K562 (cell line): Measurements from ENCODE around the gene SFXN3. TPM values are rescaled to one million over a fixed set of nuclear protein-coding genes. Genes with fewer than 3 reads are reported as not detected.

Experiments
- ATAC-seq: fragments of 200-7000 bp; cut with Tn5 transposase; 3 replicates; pipeline ENCODE4 v1.9.1; 2020; ENCODE audit warnings: moderate library complexity
- BruUV-seq: library from RNA; stranded (reverse); fragments of 400-500 nt; replicated peaks from 2 replicates; lab custom pipeline; 2021; lab: Mats Ljungman, UMichigan
- CTCF ChIA-PET: fragments of 300-600 bp; formaldehyde crosslinking; extraction: SDS; loops from one replicate; lab custom pipeline; 2021; ENCODE audit warnings: low intra/inter-chr PET ratio; lab: Yijun Ruan, JAX
- POLR2A ChIA-PET: fragments of 300-600, 350-650 bp; sonication (Branson Sonifier 250); formaldehyde crosslinking; extraction: SDS; loops from one replicate; lab custom pipeline; 2021; ENCODE audit warnings: antibody characterized with exemption, inconsistent platforms; lab: Yijun Ruan, JAX
- DNase-seq, 4 experiments: peaks; one replicate each; pipeline versions ENCODE4 v3.0.0 to v3.0.0-alpha.2; 2011 to 2018; ENCODE audit warnings: low spot score in 3 of 4, mixed read lengths in 3 of 4; ENCODE audit errors: extremely low read depth in 1 of 4
- FAIRE-seq: peaks from 2 replicates; lab custom pipeline; 2011; peaks lifted over from hg19 to GRCh38; lab: Jason Lieb, UNC
- H2AFZ ChIP-seq: 2 replicates; pipeline ENCODE4 v1.6.0; 2011; ENCODE audit warnings: low read depth, low read length, control low read depth, inconsistent platforms
- H3K27ac ChIP-seq: fragments of 200-600 bp; 3 replicates; pipeline ENCODE4 v1.8.0; 2011; ENCODE audit warnings: low read depth, mild to moderate bottlenecking, control low read depth, inconsistent platforms, low read length, moderate library complexity, mixed read lengths; ENCODE audit errors: extremely low read depth
- H3K27me3 ChIP-seq, 2 experiments: fragments of 300-600 bp in 1 of 2; 2 replicates in 1 of 2; 3 replicates in 1 of 2; pipeline versions ENCODE4 v1.6.0 to v1.8.0; 2011; ENCODE audit warnings: inconsistent platforms in 2 of 2, low read length in 2 of 2, mild to moderate bottlenecking in 1 of 2, mixed read lengths in 1 of 2, moderate library complexity in 1 of 2; ENCODE audit not compliant: control insufficient read depth in 2 of 2, insufficient read depth in 2 of 2
- H3K36me3 ChIP-seq: fragments of 300-600 bp; 3 replicates; pipeline ENCODE4 v1.8.0; 2011; ENCODE audit warnings: mild to moderate bottlenecking, low read length, inconsistent platforms; ENCODE audit not compliant: control insufficient read depth, insufficient read depth
- H3K4me1 ChIP-seq, 2 experiments: fragments of 200-600 bp in 1 of 2; replicated peaks in 1 of 2; 2 replicates in 1 of 2; 3 replicates in 1 of 2; pipeline versions ENCODE4 v1.5.1 to v1.8.0; 2011; ENCODE audit warnings: inconsistent platforms in 2 of 2, low read length in 2 of 2, mild to moderate bottlenecking in 1 of 2, mixed read lengths in 1 of 2, moderate library complexity in 1 of 2; ENCODE audit not compliant: control insufficient read depth in 2 of 2, insufficient read depth in 2 of 2
- H3K4me2 ChIP-seq: 2 replicates; pipeline ENCODE4 v1.6.1; 2011; ENCODE audit warnings: low read length, control low read depth, inconsistent platforms, mixed read lengths; ENCODE audit not compliant: insufficient read depth
- H3K4me3 ChIP-seq: fragments of 200-600 bp; sonication (generic), shearing (Covaris generic); 2 replicates; pipeline ENCODE4 v1.5.1; 2016; ENCODE audit warnings: control low read depth, inconsistent platforms
- H3K79me2 ChIP-seq: fragments of 200-600 bp; 3 replicates; pipeline ENCODE4 v1.8.0; 2011; ENCODE audit warnings: low read length, inconsistent platforms; ENCODE audit not compliant: control insufficient read depth, insufficient read depth
- H3K9ac ChIP-seq, 2 experiments: 2 replicates each; pipeline versions ENCODE4 v1.6.0 to v1.6.1; 2011; ENCODE audit warnings: low read depth in 2 of 2, low read length in 2 of 2, control low read depth in 1 of 2, inconsistent platforms in 1 of 2, mild to moderate bottlenecking in 1 of 2, mixed read lengths in 1 of 2; ENCODE audit not compliant: insufficient read depth in 1 of 2
- H3K9me1 ChIP-seq: one replicate; pipeline ENCODE4 v1.6.0; 2011; ENCODE audit warnings: inconsistent platforms, mild to moderate bottlenecking, low read length, moderate library complexity; ENCODE audit not compliant: control insufficient read depth, insufficient read depth
- H3K9me3 ChIP-seq: replicated peaks from 2 replicates; pipeline ENCODE4 v1.5.1; 2011; ENCODE audit warnings: low read depth, low read length, inconsistent platforms; ENCODE audit not compliant: control insufficient read depth, insufficient read depth
- H4K20me1 ChIP-seq: replicated peaks from 2 replicates; pipeline ENCODE4 v1.6.1; 2011; ENCODE audit warnings: low read length, inconsistent platforms, mixed read lengths; ENCODE audit not compliant: control insufficient read depth, insufficient read depth
- BRF1 ChIP-seq: IDR thresholded peaks from 3 replicates; pipeline ENCODE4 v1.6.1; 2011; ENCODE audit warnings: borderline replicate concordance, mild to moderate bottlenecking; ENCODE audit not compliant: insufficient read length; ENCODE audit errors: extremely low read depth
- DPF2 ChIP-seq: fragments of 450-650 bp; IDR thresholded peaks from 2 replicates; pipeline ENCODE4 v1.6.1; 2016
- ETS2 ChIP-seq: IDR thresholded peaks from 2 replicates; pipeline ENCODE4 v1.6.1; 2016; ENCODE audit warnings: borderline replicate concordance, missing genetic modification characterization, mild to moderate bottlenecking, moderate library complexity, missing compliant biosample characterization; ENCODE audit not compliant: poor library complexity, severe bottlenecking
- HDGF ChIP-seq: fragments of 450-650 bp; IDR thresholded peaks from 2 replicates; pipeline ENCODE4 v1.6.1; 2016
- HNRNPUL1 ChIP-seq: fragments of 200-400 bp; formaldehyde crosslinking; IDR thresholded peaks from 2 replicates; pipeline ENCODE4 v1.6.1; 2017; ENCODE audit warnings: low read length
- PTBP1 ChIP-seq: fragments of 200-400 bp; formaldehyde crosslinking; IDR thresholded peaks from 2 replicates; pipeline ENCODE4 v1.6.1; 2017; ENCODE audit warnings: low read depth, low read length
- SFPQ ChIP-seq: fragments of 200-400 bp; formaldehyde crosslinking; IDR thresholded peaks from 2 replicates; pipeline ENCODE4 v1.6.1; 2017; ENCODE audit warnings: mild to moderate bottlenecking, low read depth, low read length, moderate library complexity
- SIN3A ChIP-seq, 2 experiments: fragments of 150-350 bp in 1 of 2; IDR thresholded peaks; 2 replicates each; pipeline ENCODE4 v1.6.1; 2011 to 2016; ENCODE audit warnings: borderline replicate concordance in 2 of 2, low read depth in 2 of 2, low read length in 2 of 2, mild to moderate bottlenecking in 2 of 2, moderate library complexity in 2 of 2; ENCODE audit not compliant: control insufficient read depth in 1 of 2
- TEAD2 ChIP-seq: fragments of 450-650 bp; IDR thresholded peaks from 2 replicates; pipeline ENCODE4 v1.6.1; 2016; ENCODE audit warnings: missing genetic modification characterization, control low read depth, missing compliant biosample characterization
- ZKSCAN8 ChIP-seq: fragments of 200-800 bp; sonication (Bioruptor generic); IDR thresholded peaks from 2 replicates; pipeline ENCODE4 v1.6.1; 2016; ENCODE audit warnings: missing genetic modification characterization, missing compliant biosample characterization
- ZNF124 ChIP-seq: sonication (generic); formaldehyde crosslinking; IDR thresholded peaks from 2 replicates; pipeline ENCODE4 v1.8.1; 2022; ENCODE audit warnings: missing genetic modification reagents
- ZNF75A ChIP-seq: fragments of 450-650 bp; formaldehyde crosslinking; IDR thresholded peaks from 2 replicates; pipeline ENCODE4 v1.4.0; 2020; ENCODE audit warnings: mild to moderate bottlenecking
- WGBS: fragments of 100-300 bp; shearing (Covaris generic); methylation state at CpG from one replicate; pipeline ENCODE4 v1.1.6; 2016; ENCODE audit warnings: low coverage, mixed read lengths; ENCODE audit not compliant: insufficient coverage; ENCODE audit errors: missing lambda C conversion rate; 5-methylcytosine and 5-hydroxymethylcytosine counted together
- in situ Hi-C: fragments of 300-500 bp; cut with MboI; formaldehyde crosslinking; loops from 4 replicates; pipeline ENCODE4 v1.15.0; 2018; ENCODE audit warnings: inconsistent platforms, mixed read lengths
- intact Hi-C: fragments of 100-400 bp; cut with micrococcal nuclease; formaldehyde crosslinking; loops from 2 replicates; pipeline ENCODE4 v1.14.2; 2022
- polyA plus RNA-seq, 8 experiments: library from polyadenylated mRNA; depleted of rRNA in 4 of 8; stranded (reverse) in 5 of 8; unstranded in 3 of 8; fragments of >200 nt; fragmentation: Nextera tagmentation in 2 of 8; fragmentation: Illumina TruSeq in 1 of 8; extraction: Ambion mirVana in 2 of 8; extraction: Trizol in 1 of 8; gene quantifications; 2 replicates each; pipeline versions ENCODE4 v1.2.1 to v1.2.3, GENCODE V29; 2011 to 2014; ENCODE audit warnings: inconsistent platforms in 1 of 8, missing spikeins in 1 of 8
- total RNA-seq, 7 experiments: library from RNA; depleted of rRNA in 6 of 7; stranded (reverse); fragments of >200 nt in 6 of 7; fragmentation: Illumina TruSeq in 2 of 7; extraction: Trizol in 2 of 7; gene quantifications; 2 replicates each; pipeline versions ENCODE4 v1.2.1 to v1.2.3, GENCODE V29; 2011 to 2021; ENCODE audit warnings: low replicate concordance in 1 of 7
- TF ChIP-seq, protein P1 (sequence below): sonication (generic); formaldehyde crosslinking; IDR thresholded peaks from 2 replicates; pipeline ENCODE4 v1.4.0; 2020; ENCODE audit warnings: mild to moderate bottlenecking, missing genetic modification reagents
- TF ChIP-seq, protein P2 (sequence below): fragments of 450-650 bp; formaldehyde crosslinking; IDR thresholded peaks from 2 replicates; pipeline ENCODE4 v1.4.0; 2022; ENCODE audit warnings: missing genetic modification characterization

The SFXN3 gene
- total and polyA plus RNA-seq, 9 of the 15 experiments (the other 6 are each of a cell fraction or from before 2014, with no cell fraction given), result 0.24 to 4.6 (median 0.86) TPM

GRCh38 chr10:101047961-101048892, 17.2 kb downstream of the SFXN3 start:
- H3K9me1 ChIP-seq, result no peaks in the 10 kb centered on the region
- H3K4me1 ChIP-seq, result peaks cover 8 to 28% of the 10 kb centered on the region in 2 experiments; a peak in 4 of 5 replicates
- no peak overlapping the region for H3K9ac ChIP-seq
- TF ChIP-seq DPF2 (no peak), ZNF124 (CRISPR knock-in tag) (no peak), HNRNPUL1 (no peak), SIN3A (IDR thresholded peaks at IDR 0.05; ENCODE audit: borderline replicate concordance in 2 of 2, control insufficient read depth in 1 of 2, low read depth in 2 of 2, low read length in 2 of 2) (no peak), ZNF75A (no peak), ZKSCAN8 (CRISPR knock-in tag) (no peak), ETS2 (tag) (no peak), SFPQ (no peak), PTBP1 (no peak), TEAD2 (tag) (no peak), HDGF (no peak), BRF1 (no peak)
- TF ChIP-seq, protein P1, sequence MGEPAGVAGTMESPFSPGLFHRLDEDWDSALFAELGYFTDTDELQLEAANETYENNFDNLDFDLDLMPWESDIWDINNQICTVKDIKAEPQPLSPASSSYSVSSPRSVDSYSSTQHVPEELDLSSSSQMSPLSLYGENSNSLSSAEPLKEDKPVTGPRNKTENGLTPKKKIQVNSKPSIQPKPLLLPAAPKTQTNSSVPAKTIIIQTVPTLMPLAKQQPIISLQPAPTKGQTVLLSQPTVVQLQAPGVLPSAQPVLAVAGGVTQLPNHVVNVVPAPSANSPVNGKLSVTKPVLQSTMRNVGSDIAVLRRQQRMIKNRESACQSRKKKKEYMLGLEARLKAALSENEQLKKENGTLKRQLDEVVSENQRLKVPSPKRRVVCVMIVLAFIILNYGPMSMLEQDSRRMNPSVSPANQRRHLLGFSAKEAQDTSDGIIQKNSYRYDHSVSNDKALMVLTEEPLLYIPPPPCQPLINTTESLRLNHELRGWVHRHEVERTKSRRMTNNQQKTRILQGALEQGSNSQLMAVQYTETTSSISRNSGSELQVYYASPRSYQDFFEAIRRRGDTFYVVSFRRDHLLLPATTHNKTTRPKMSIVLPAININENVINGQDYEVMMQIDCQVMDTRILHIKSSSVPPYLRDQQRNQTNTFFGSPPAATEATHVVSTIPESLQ (CRISPR knock-in tag), result no peak
- TF ChIP-seq, protein P2, sequence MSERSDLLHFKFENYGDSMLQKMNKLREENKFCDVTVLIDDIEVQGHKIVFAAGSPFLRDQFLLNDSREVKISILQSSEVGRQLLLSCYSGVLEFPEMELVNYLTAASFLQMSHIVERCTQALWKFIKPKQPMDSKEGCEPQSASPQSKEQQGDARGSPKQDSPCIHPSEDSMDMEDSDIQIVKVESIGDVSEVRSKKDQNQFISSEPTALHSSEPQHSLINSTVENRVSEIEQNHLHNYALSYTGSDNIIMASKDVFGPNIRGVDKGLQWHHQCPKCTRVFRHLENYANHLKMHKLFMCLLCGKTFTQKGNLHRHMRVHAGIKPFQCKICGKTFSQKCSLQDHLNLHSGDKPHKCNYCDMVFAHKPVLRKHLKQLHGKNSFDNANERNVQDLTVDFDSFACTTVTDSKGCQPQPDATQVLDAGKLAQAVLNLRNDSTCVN (CRISPR knock-in tag), result no peak
- intact Hi-C loops (no loop called here), in situ Hi-C loops (no loop called here)
- no peaks in the 10 kb centered on the region for H4K20me1 ChIP-seq
- no peaks in the 10 kb centered on the region for H3K9me3 ChIP-seq
- ChIA-PET POLR2A (no interaction called here), CTCF (no interaction called here)
- no peaks in the 10 kb centered on the region for H3K36me3 ChIP-seq
- ATAC-seq (no peak), DNase-seq (no peak), FAIRE-seq (no peak)
- H3K27me3 ChIP-seq, result no peaks in the 10 kb centered on the region
- H3K4me2 ChIP-seq, result no peak overlapping the region
- no TSS peak for BruUV-seq
- H3K79me2 ChIP-seq, result no peaks in the 10 kb centered on the region
- WGBS, result 71% methylated on average over 20 of the region's 62 CpGs
- no peak overlapping the region for H3K4me3 ChIP-seq
- H2AFZ ChIP-seq, result no peak overlapping the region
- H3K27ac ChIP-seq, result no peak overlapping the region
